ENCODE measurements around the gene ABCA8.

The ABCA8 gene

DNA sequence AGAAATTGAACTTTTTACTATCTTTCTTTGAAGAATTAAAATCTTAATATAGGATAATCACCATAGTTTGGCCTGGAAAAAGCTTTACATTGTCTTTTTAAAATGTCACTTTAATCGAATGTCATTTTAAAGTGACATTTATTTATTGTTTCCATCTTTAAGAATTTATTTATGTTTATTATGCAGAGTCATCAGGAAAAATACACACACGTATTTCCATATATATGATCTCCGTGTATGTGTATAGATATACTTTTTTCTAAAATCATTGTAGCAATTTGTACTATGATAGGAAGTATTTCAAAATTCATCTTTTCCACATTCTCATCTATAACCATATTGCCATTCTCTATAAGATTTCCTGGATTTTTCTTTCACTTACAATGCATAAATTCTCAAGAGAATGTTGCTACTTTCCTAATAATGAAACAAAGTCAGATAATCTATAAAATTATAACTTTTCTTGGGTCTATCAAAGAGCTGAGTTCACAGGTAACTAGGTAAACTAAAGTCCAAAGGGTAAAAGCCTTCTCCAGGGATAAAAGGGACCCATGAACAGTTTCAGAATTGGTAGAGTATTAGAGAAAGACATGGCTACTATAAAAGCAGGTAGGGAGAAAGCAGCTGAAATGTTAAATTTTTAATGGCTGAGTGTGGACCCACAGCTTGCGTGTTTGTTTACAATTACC lies 11.9 kb downstream of the ABCA8 start:
- DNase-seq: no peak

DNA sequence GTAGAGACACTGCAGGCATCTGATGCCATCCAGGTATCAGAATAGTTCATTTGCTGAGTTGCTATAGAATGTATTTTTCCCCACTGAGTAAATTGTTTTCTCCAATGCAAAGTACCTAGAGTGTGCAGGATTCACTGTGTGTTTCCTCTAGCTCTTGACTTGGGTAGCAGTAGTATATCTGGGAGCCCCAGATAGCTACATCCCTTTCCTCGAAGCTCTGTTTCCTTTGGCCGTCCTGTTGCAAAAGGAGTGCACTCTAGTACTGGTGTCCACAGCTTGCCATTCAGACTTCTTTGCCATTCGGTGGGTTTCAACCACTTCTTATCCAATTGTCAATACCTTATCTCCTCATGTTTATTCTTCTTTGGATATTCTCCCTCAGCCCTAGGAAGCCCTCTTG lies 12.8 kb downstream of the ABCA8 start:
- DNase-seq: no peak

DNA sequence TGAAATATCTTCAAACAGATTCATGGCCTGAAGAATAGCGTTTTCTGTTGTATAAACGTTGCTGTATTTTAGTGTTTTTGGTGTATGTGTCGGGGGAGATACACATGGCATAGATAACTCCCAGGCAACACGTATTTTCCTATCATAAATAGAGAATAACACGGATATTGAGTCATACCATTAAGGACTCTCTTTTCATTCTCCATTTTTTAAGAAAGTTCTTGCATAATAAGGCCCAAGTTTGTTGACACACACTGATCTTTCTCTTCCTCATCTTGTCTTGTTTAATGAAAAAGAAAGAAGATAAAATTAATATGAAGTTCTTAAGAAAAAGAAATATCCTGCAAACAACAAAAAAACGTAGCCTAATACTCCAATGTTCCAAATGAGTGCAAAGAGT lies 13.4 kb downstream of the ABCA8 start:
- no peak for DNase-seq

DNA sequence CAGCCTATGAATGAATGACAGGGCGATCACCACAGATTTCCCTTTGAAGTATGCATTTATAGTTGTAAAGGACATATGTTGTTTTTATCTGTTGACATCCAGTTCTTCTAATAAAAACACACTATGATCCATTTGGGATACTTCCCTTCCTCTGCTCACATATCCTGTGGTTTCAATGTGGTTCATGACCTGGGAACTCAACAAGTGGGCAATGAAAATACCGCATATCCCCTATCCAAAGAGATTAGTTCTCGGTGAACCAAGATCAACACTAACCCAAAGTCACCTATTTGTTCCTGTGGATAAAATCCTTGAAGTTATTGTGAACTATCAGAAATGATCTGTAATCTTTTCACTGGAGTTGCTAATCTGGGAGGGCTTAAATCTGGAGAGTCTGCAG lies 16.0 kb downstream of the ABCA8 start:
- DNase-seq: no peak

DNA sequence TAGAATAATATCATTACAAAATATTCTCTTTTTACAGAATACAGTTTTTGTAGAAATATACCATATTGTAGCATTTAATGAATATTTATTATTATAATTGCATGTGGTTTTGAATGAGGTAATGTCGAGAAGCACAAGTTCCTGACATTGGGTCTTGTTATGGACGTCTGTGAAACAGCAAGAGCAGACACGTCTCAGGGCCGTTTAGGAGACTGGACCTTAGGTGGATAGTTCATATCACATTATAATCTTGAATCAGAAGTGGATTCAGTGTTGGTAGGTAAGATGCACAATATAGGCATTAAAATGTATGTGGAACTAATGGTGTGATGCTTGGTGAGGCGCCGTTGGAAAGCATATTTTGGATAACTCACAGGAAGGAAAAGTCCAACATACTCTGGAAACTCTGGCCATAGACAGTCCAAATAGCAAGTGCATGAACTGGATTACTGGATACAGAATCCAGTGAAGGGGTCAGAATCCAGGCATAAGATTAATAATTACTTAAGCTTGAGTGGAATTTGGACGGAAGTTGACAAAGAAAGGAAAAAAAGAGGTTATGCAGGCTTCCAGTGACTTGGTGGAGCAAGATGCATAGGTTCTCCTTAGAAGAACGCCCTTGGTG lies 17.2 kb downstream of the ABCA8 start:
- DNase-seq: no peak

DNA sequence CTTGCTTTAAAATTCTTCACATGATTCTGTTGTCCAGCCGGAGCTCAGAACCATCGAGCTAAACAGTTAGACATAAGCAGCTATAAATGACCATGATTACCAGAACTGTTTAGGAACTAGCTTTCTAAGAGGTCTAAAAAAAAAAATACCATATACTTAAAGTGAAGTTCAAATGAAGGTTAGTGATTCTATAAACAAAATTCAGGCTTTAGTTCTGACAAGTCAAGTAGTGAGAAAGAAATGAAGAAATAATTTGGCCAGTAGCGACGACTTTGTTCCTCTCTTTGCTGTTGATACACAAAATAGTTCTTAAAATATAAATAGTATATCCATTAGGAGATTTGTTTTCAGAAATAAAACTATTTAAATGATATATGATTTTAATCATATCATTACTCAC lies 27.7 kb downstream of the ABCA8 start:
- DNase-seq: no peak

DNA sequence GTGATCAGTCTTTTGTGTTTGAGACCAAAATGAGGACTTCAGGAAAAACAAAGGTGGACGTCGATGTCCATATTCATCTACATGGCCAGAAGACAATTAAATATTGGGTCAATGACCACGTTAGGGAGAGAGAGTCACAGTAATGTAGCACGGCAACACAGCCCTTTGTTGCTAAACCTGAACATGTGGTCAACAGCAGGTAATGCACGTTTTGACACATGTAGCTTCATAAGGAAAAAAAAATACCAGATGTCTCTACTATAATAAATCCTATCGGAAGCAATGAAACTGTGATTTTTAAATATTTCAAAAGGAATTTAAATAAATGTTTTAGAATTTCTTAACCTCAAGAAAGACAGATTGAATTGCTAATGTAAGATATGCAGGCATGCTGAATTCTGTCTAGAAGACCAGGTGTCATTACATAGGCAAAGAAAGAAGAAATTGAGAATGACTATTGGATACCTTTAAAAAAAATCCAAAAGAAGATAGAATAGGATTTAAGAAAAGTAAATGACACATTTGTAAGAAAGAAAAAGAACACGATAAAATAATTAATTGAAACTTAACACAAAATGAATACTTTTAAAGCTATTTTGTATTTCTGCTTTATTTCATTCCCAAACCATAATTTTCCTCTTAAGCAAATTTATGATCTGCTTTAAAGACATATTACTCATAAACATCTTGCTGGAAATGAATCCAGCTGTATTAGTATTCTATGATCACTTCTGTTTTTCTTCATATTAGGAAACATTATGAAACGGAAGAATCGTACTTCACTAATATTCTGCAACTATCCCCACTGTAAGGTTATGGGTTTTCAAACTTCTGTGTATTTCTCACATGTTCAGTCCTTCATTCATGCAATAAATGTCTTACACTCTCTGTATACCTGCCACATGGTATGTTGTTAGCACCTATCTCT lies 30.1 kb downstream of the ABCA8 start:
- DNase-seq: no peak

DNA sequence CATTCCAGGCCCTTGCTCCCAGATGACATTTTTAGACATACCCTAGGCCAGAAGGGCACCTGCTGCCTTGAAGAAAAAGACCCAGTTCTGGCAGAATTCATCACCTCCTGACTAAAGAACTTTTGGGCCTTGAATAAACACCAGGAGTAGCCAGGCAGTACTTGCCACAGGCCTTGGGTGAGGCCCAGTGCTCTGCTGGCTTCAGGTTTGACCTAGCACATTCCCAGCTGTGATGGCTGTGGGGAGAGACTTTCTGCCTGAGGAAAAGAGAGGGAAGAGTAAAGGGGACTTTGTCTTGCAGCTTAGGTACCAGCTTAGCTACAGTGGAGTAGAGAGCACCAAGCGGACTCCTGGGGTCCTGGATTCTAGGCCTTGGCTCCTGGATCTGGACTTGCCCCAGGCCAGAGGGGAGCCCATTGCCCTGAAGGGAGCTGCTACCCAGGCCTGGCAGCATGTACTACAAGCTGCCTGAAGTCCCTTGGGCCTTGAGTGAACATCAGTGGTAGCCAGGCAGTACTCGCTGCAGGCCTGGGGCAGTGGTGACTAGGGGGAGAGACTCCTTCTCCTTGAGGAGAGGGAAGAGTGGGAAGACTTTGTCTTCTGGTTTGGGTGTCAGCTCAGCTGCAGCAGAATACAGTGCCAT lies 44.3 kb downstream of the ABCA8 start:
- DNase-seq: no peak

DNA sequence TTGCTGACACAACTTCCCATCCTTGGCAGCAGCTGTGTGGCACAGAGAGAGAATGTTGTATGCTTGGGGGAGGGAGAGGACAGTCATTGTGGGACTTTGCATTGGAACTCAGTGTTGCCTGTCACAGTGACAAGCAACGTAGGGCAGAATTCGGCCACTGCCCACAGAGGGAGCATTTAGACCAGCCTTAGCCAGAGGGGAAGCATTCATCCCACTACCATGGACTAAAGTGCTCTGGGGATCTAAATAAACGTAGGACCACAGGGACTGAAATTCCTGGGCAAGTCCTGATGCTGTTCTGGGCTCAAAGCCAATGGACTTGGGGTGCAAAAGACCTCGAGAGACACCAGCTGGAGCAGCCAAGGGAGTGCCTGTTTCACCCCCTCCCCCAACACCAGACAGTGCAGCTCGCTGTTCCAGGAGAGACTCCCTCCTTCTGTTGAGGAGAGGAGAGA lies 44.9 kb downstream of the ABCA8 start:
- DNase-seq: peak; percentile 14

DNA sequence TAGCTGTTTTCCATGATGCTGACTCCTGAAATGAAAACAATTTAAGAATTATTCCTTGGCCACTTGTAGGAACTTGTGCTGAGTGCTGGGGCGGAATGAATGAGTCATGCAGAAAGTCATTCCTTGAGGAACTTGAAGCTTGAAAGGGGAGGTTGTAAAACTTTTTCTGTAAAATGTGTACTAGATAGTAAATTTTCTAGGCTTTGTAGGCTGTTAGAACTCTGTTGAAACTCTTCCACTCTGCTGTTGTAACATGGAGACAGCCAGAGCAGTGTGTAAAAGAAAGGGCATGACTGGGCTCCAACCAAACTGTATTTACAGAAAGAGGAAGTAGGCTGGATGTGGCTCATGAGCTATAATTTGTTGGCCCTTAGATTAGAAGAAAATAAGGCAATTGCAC lies 46.1 kb downstream of the ABCA8 start:
- DNase-seq: peak; percentile 93

DNA sequence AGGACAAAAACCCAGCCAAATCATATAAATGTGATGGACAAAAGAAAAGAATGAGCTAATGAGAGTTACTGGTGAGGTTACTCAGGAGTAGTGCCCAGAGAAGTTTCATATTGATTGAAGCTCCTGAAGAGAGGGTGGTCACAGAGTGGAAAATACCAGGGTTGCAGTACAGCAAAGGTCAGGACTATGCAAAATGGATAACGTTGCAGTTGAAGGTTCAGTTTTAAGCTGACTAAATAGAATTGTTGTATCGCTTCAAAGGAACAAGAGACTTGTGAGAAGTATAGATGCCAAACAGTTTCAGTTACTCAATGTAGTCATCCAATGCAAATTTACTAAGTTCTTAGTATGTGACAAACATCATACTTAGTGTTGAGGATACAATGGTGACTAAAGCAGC lies 47.1 kb downstream of the ABCA8 start:
- DNase-seq: no peak

DNA sequence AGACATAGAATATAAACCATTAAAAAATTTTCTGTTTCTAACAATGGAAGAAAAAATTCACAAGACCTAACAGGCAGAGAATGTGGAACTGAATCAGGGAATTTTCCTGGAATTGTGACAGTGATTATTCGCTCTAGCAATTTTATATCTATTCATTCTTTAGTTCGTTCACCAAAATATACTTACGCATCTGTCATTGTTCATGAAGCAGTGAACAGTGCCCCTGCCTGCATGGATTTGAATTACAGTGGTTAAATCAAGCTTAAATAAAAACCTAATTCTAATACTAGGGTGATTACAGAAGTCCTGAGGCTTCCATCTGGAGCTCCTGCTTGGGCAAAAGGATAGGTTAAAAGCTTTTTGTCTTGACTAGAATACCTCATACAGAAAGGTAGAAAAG lies 48.6 kb downstream of the ABCA8 start:
- no peak for DNase-seq

DNA sequence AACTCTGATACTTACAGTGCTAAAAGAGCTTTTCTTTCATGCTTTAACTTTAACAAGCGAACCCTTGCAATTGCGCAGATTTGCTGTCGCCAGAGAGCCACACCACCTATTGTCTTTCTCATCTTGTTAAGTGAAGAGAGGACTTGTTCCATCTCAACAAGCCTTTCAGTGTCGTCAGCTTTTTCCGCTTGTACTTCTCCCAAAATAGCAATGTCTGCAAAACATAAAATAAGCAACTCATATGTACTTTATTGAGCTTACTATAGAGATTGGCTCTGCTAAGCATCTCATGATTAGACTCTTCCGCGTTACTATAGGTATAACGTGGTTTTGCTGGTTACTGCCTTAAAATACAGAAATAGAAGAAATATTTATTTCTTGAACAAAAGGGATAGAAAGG lies 51.9 kb downstream of the ABCA8 start:
- no peak for DNase-seq

DNA sequence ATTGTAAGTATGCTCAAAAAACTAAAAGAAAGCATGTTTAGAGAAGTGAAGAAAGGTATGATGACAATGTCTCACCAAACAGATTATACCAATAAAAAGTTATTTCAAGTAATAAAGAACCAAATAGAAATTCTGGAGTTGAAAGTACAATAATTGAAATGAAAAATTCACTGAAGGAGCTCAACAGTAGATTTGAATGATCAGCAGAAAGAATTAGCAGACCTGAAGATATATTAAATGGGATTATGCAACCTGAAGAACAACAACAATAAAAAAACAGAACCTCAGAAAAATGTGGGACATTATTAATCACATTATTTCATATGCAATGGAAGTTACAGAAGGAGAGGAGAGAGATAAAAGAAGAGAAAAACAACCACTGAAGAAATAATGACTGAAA lies 57.6 kb downstream of the ABCA8 start:
- no peak for DNase-seq

DNA sequence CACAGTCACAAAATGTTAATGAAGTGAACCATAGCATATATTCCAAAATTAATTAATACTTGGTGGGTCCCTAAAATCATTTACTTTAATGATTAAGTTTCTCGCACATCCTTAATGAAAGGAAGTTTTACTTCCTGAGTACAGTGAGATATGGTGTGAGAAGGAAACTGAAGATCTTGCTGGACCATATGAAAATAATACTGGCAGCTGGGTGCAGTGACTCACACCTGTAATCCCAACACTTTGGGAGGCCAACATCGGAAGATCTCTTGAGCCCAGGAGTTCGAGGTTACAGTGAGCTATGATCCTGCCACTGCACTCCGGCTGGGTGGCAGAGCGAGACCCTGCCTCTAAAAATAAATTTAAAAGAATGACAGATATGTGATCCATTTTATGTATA lies 62.5 kb downstream of the ABCA8 start:
- no peak for DNase-seq

DNA sequence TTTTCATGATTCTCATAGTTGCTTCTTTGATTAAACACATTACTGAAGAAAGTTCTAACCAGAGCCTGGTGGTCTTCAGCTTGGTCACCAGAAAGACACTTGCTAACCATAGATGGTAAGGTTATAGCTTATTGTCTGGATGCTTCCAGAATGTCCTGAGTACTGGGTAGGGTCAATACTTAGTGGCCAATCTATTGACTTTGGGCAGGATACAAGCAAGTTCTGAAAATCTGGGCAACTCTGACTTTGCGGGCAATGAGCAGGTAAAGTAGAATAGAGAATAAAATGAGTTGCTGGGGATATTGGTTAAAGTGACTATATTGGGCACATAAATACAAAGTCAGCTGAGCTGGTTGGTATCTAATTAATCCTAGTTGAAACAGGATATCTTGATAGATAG lies 63.0 kb downstream of the ABCA8 start:
- DNase-seq: no peak

DNA sequence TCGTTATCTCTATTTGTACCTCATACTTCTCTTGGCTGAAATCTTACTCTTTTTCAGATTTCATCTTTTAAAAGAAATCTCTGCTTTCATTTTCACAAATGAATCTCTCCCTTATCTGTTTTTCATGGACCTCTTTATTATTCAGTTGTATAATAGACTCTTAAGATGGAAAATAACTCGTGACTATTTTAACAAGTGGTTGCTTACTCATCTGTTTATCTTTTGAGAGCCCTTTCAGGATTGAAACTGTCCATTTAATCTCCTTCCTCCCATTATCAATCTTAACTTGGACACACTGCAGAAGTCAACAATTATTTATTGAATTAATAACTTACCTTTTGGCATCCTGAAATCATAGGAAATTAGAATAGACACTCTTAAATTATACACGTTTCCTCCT lies 68.8 kb downstream of the ABCA8 start:
- DNase-seq: no peak

DNA sequence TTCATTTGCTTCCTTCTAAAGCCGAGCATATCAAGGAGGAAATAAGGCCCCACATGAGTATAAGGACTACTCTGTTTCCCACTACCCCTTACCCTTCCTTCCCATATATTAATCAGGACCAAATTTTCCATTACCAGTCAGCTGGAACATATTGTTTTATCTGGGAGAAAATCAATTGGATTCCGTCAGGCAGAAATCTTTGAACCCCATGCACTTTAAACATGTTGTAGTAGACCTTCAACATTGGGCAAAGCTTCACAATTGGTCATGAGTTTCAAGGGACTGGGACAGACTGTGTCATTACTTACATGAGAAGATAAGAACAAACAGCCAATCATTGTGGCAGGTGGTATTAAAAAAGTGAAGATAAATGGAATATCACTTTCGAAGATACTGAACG lies 70.3 kb downstream of the ABCA8 start:
- DNase-seq: no peak

DNA sequence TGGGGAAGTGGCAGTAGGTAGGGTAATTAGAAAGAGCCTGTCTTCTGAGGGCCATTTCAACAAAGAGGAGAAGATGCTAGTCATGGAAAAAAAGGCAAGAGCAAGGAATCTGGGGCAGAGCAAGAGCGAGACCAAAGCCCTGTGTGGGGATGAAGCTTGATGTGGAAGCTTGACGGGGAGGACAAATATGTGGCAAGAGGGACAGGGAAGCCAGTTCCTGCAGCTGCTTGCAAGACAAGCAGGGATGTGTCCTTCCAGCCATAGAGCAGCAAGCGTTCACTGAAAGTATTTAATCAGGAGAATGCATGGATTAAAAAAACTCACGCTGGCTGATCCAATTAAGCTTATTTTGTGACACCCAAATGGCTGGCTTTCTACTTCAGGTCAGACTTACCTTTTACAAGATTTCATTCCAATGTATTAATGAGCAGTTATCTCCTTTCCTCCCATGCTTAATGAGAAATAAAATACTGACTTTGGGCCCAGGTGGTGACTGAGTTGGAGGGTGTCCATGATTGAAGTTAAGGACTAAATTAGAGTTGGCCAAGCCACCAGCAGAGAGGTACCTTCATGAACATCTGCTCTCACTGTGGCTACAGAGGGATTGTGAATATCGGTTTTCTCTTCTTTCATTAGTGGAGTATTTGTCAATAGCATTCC lies 76.8 kb downstream of the ABCA8 start:
- no peak for DNase-seq

DNA sequence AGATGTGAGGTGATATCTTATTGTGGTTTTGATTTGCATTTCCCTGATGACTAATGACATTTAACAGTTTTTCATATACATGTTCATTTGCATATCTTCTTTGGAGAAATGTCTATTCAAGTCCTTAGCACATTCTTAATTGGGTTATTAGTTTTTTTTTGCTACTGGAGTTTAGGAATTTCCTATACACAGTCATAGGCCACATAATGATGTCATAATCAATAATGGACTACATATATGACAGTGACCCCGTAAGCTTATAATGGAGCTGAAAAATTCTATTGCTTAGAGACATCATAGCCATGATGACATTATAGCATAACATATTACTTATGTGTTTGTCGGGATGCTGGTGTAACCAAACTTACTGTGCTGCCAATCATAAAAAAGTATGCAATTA lies 83.7 kb downstream of the ABCA8 start:
- DNase-seq: no peak

DNA sequence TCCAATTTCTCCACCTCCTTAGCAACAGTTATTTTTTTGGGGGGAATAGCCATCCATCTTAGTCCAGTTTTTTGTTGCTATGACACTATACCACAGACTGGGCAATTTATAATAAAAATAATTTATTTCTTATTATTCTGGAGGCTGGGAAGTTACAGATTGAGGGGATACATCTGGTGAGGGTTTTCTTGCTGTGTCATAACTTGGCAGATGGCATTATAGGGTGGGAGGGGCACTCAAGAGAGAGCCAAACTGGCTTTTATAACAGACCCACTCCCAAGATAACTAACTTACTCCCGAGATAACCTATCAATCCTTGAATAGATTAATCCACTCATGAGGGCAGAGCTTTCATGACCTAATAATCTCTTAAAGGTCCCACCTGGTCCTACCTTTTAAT lies 84.2 kb downstream of the ABCA8 start:
- DNase-seq: no peak

DNA sequence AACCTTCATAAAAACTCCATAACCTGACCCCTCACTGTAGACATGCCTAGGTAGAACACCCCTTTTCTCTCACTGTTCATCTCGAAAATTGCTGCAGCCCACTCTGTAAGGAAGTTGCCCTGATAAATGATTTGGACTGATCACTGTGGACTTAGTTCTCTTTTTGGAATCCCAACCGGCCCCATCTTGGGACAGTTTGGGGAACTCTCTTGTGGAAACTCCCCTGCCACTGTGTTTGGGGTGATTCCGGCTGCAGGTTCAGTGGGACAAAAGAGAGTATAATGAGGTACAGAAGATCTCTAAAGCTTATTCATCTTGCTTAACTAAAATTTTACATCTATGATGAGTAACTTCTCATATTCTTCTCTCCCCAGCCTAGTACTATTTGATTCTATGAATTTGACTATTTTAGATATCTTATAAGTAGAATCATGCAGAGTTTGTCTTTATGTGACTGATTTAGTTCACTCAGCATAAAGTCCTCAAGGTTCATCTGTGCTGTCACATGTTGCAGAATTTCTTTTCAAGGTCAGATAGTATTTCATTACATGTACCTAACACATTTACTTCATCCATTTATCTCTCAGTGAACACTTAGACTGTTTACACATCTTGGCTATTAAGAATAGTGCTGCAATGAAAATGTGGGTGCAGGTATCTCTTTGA lies 84.9 kb downstream of the ABCA8 start:
- DNase-seq: no peak
